HG03196 (cell line): ENCODE data around the gene IFNLR1.

Experiments used
- ATAC-seq: cut with Tn5 transposase; IDR thresholded peaks from one replicate; pipeline ENCODE4 v1.9.1; 2021; ENCODE audit not compliant: unreplicated experiment

Gene IFNLR1

DNA sequence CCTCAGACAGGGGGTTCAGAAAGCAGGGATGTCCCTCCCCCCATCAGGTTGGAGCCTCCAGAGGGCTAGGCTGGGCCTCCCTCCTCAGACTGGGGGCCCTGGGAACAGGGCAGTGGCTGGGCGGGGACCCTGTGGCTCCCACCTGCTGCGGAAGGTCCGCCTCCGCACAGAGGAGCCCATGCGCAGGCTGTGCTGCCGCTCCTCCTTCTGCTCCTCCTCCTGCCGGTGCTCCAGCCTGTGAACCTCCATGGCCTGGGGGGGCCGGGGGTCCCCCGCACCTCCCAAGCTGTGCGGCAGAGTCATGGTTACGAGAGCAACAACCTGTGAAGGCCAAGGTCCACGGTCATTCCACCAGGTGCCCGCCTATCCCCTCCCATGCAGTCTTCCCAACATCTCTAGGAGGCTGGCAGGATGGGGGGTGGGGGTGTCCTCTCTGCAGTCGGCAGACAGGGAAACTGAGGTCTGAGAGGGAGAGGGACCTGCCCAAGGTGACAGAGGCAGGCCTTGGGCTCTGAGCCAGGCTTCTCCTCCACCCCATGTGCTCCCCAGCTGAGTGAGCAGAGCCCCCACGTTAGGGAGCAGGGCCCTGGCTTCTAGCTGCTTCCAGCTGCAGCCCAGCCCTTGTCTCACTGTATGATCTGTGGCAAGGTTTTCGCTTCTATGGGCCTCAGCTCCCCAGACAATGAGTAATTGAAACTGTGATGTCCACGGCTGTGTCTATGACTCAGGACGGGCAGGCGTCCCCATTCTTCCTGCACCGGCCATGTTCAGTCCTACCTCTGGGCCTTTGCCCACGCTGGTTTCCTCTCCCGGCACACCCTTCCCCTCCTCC lies 78.5 kb downstream of the IFNLR1 start:
- ATAC-seq: no peak

- ATAC-seq: no peak
Measured at GRCh38 chr1:24107462-24108138, 79.5 kb downstream of the IFNLR1 start.

DNA sequence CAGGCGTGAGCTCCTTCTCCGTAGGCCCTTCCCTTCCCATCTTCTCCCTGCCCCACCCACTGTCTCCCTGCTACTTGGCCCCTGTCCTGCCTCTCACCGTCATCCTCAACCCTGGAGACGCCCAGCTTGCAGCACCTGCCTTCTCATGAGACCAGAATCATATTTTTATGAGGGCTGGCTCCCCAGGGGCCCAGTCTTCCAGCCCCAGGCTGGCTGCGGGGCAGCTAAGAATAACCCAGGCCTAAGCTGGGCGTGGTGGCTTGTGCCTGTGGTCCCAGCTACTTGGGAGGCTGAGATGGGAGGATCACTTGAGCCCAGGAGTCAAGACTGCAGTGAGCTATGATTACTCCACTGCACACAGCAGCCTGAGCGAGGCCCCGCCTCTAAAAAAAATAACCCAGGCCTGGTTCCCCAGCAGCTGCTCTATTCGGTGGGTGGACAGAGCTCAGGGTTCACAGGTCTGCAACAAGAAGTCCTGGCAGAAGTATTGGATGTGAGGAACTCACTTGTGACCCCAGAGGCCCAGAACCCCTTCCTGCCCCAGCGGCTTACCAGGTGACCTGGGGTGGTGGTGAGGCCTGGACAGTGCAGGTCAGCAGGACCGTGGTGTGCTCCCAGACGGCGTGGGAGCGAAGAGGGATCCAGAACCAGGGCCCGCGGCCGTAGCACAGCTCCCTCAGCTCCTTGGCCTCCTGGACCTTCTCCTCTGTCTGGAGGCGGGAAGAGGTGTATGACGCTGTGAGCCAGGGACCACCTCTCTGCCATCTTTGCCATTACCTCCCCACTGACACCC lies 81.5 kb downstream of the IFNLR1 start:
- ATAC-seq: no peak

GRCh38 chr1:24104854-24105253 lies 82.2 kb downstream of the IFNLR1 start:
- ATAC-seq: no peak
